ENCODE measurements around the gene AKAP6. TPM values are rescaled to one million over a fixed set of nuclear protein-coding genes. Genes with fewer than 3 reads are reported as not detected.
A peak's percentile ranks its signal among the peaks of the same experiment; 100 is the strongest.

The AKAP6 gene
- polyA plus RNA-seq, 12 donors: 20.1 to 83.2 (median 62.1) TPM; not detected in 1

DNA sequence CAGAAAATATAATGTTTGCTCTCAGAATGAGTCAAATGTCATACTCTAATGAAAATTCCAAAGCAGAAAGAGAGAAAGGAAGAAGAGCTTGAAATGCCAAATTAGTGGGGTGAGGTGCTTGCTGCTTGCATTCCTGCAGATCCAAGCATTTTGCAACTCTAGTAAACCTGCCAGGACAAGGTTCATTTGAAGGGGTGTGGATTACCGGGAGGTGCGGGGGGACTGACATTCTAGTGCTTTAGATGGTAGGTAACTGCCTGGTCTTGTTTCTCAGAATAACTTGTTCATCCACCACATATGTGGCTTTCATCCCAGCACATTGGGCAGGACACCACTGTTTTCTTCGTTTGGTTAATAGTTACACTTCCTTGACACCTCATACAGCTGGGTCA lies 144.4 kb downstream of the AKAP6 start:
- DNase-seq: peak; percentile 74

- no peak for DNase-seq
These were observed 145.5 kb downstream of the AKAP6 start for GRCh38 chr14:32474478-32475195.

GRCh38 chr14:32476532-32476931 lies 147.4 kb downstream of the AKAP6 start:
- no peak for DNase-seq

- no peak for DNase-seq
These were observed 148.3 kb downstream of the AKAP6 start for GRCh38 chr14:32477396-32477795.

DNA sequence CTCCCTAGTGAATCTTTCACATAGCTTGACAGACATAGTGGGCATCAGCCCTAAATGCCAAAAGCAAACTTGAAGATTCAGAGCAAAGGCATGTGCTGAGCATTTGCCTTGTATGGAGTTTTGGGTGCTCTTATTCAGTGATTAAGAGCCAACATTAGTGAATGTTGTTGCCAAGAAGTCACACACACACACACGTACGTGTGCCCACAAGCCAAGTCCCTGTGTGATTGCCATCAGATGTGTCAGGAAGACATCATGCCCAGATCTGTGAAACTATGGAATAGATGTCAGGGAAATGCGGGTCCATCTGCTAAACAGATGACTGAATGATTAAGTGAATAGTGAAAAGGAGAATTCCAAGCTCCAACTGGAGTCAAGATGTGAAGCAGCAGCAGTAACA lies 149.0 kb downstream of the AKAP6 start:
- DNase-seq: no peak

GRCh38 chr14:32480337-32480736 lies 151.2 kb downstream of the AKAP6 start:
- DNase-seq: no peak

GRCh38 chr14:32481707-32482106 lies 152.6 kb downstream of the AKAP6 start:
- no peak for DNase-seq

GRCh38 chr14:32491416-32492016 lies 162.4 kb downstream of the AKAP6 start:
- DNase-seq: no peak

DNA sequence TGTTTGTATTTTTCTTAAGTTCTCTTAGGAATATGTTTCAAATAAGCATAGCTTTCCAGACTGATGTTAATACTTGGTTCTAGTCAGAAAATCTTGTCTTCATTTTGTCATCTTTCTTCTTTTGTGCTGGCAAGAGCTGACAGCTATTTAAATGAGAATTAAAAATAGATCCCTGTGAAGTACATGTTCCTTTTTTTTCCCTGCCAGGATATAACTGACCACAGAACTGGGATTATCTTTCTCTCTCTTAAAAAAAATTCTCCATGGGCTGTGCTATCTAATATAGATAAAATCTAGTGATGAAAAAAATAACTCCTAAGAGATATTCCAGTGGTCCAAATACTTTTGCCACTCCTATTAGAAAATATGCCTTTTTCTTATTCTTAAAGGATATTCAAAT lies 163.4 kb downstream of the AKAP6 start:
- DNase-seq: no peak

DNA sequence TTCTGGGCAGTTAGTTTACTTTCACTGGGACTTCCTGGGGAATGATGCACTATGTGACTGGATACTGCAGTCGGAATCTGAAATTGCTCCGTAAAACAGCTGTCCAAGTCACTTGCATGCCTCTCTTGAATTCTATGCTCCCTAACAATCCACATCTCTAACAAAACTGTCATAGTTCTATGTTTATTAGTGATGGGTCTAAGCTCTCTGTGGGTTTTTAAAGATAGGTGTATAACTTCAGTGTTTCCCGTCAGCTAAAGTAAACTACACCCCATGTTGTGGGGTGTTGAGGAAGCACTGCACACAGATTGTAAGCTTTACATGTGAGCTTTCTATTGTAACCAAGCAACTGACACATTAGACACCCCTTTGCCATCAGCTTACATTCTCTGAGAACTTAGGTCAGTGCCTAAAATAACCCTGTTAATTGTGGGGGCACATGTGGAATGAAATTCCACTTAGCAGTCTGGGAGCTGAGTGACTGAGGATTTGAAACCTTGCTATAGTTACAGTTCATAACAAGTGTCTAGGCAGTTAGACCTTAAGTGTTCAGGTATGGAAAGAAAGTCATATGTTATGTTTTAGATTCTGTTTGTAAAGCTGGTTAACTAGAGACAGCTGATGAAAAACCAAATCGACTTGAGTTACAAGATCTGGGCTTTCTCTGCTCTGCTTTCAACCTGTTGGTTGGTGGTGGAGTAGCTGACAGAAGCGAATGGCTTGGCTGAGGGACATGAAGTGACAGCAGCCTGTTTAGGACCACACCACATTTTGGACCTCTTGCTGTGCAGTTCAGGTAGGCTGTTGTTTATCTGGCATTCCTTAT lies 165.7 kb downstream of the AKAP6 start:
- DNase-seq: no peak

DNA sequence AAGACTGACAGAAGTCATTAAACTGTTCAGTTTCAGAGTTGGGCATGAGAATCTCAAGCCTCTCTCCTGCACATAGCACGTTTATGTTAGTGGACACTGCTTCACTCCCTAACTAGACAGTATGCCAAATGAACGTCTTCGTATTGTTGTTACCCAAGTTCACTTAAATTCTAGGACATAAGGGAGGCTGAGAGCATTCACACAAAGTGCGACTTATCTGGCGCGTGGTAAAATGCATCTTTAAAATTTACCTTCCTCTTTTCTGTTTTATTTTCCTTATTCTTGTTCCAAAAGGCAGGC lies 166.3 kb downstream of the AKAP6 start:
- DNase-seq: no peak

DNA sequence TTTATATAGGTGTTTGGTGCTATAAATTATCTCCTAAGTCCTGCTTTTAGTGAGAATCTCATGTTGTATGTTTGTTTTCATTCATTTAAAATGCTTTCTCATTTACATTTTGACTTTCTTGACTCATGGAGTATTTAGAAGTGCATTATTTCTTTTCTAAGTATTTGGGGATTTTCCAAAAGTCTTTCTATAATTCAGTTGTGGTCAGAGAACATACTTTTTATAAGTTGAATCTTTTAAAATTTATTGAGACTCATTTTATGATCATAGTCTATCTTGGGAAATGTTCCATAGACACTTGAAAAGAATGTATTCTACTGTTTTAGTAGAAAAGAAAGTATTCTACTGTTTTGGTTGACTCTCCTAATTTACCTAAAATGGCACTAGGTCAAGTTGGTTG lies 168.2 kb downstream of the AKAP6 start:
- no peak for DNase-seq

GRCh38 chr14:32507029-32507984 lies 178.2 kb downstream of the AKAP6 start:
- no peak for DNase-seq

DNA sequence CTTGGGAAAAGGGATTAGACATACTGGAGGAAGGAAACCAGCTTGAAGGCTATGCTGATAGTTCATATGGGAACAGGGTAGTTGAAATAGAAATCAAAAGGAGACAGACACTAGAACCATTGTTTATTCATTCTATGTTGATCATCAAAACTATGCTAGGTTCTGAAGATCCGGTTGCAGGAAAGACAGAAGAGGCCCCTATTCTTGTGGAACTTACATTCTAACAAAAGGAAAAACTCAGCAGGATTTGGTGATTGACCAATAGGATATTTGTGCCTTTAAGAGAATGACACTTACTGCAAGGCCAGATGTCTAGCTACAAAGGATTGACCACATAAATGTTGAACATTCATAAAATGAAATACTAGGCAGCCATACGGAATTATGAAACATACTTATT lies 179.2 kb downstream of the AKAP6 start:
- DNase-seq: no peak

GRCh38 chr14:32509632-32510187 lies 180.6 kb downstream of the AKAP6 start:
- peak; percentile 49 for DNase-seq

DNA sequence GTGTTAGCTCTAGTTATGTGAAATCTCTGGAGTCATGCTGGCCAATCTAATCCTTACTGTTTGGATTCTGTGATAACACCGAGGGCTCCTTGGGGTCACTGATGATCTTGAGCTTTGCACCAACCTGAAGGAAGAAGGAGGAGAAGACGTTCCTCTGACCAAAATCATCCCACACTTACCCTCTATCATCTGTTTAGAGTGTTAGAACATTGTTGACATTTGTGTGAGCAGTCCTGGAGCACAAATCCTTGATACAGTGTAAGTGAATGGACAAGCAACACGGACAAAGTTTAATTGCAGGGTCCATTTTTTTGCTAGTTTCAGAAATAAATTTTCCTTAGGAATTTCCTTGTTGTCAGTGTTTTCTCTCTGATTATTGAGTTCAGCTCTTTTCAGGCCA lies 181.7 kb downstream of the AKAP6 start:
- no peak for DNase-seq

- no peak for DNase-seq
These were observed 183.2 kb downstream of the AKAP6 start for GRCh38 chr14:32512348-32512747.

GRCh38 chr14:32512813-32513212 lies 183.7 kb downstream of the AKAP6 start:
- DNase-seq: no peak

DNA sequence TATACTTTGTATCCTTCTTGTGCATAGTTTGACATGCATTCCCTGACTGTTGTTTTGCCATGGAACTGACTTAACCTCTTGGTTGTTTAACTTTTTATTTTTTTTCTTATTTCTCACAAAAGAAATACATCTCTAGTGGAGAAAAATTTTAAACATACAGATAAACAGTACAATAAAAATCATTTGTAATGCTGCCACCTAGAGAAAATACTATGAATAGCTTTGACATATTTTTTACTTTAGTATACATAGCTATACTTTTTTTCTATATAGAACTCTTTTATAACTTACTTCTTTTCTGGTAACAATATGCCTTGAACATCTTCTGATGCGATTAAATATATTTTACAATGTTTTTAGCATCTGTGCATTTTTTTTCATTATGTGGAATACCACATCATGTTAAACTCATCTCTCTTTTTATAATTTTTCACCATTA lies 184.5 kb downstream of the AKAP6 start:
- DNase-seq: no peak

- DNase-seq: no peak
These were observed 185.1 kb downstream of the AKAP6 start for GRCh38 chr14:32514236-32514635.

DNA sequence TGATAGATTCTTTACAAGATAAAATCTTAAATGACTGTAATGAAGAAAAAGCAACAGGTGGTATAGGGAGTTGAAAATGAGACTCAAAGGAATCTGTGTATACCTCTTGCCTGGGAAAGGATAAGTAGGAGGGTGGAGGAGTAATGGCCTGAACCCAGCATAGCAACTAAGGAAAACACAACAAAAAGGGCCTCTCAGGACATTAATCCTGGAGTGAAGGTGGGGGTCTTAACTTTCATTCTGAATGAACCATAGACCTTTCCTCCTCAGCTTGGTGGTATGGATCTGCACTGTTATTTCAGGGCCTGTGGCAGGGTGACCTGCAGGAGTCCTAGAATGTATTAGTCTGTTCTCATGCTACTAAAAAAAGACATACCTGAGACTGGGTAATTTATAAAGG lies 185.6 kb downstream of the AKAP6 start:
- no peak for DNase-seq

All from muscle of arm (tissue), 12 donors.